ENCODE measurements around the gene AKR1E2. TPM values are rescaled to one million over a fixed set of nuclear protein-coding genes. Genes with fewer than 3 reads are reported as not detected.

Gene AKR1E2
- total and polyA plus RNA-seq, 8 donors, result 1.9 to 16.7 (median 2.5) TPM; not detected in 2

- Histone ChIP-seq H3K36me3 (no peaks in the 10 kb centered on the region), H3K27me3 (no peaks in the 10 kb centered on the region), H3K4me3 (no peak overlapping the region), H3K27ac (peak overlapping the region in 4 of 5 donors; percentile 5 to 68 (median 58)), H3K4me1 (peaks cover 0 to 6% (median 0%) of the 10 kb centered on the region in 4 donors), H3K9me3 (no peaks in the 10 kb centered on the region)
- DNase-seq, result no peak
- intact Hi-C loops (cut with DNase I; ENCODE audit: low total_unique reads), result no loop called here
- TF ChIP-seq POLR2A (IDR thresholded peaks at IDR 0.05) (no peak), POLR2AphosphoS5 (IDR thresholded peaks at IDR 0.05) (no peak)
- TF ChIP-seq, protein P1, sequence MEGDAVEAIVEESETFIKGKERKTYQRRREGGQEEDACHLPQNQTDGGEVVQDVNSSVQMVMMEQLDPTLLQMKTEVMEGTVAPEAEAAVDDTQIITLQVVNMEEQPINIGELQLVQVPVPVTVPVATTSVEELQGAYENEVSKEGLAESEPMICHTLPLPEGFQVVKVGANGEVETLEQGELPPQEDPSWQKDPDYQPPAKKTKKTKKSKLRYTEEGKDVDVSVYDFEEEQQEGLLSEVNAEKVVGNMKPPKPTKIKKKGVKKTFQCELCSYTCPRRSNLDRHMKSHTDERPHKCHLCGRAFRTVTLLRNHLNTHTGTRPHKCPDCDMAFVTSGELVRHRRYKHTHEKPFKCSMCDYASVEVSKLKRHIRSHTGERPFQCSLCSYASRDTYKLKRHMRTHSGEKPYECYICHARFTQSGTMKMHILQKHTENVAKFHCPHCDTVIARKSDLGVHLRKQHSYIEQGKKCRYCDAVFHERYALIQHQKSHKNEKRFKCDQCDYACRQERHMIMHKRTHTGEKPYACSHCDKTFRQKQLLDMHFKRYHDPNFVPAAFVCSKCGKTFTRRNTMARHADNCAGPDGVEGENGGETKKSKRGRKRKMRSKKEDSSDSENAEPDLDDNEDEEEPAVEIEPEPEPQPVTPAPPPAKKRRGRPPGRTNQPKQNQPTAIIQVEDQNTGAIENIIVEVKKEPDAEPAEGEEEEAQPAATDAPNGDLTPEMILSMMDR (IDR thresholded peaks at IDR 0.05), result no peak
- WGBS, 5 donors, result 33 to 69% (median 38%) methylated on average over 3 of the region's 3 CpGs
Measured at GRCh38 chr10:4868357-4868657, 42.3 kb downstream of the AKR1E2 start.

GRCh38 chr10:4882704-4883078, 56.7 kb downstream of the AKR1E2 start:
- DNase-seq, result no peak
- Histone ChIP-seq H3K4me1 (peaks cover 0 to 4% (median 0%) of the 10 kb centered on the region in 4 donors), H3K36me3 (no peaks in the 10 kb centered on the region), H3K4me3 (no peak overlapping the region), H3K27me3 (no peaks in the 10 kb centered on the region), H3K27ac (peak overlapping the region in 1 of 5 donors; percentile 2), H3K9me3 (no peaks in the 10 kb centered on the region)
- intact Hi-C loops (cut with DNase I; ENCODE audit: low total_unique reads), result no loop called here
- TF ChIP-seq POLR2AphosphoS5 (IDR thresholded peaks at IDR 0.05) (no peak), POLR2A (IDR thresholded peaks at IDR 0.05) (no peak), EP300 (IDR thresholded peaks at IDR 0.05) (no peak)
- TF ChIP-seq, protein P1 (IDR thresholded peaks at IDR 0.05), result no peak
- 80 to 89% (median 85%) methylated on average over 2 of the region's 2 CpGs for WGBS, 5 donors

- TF ChIP-seq EP300 (IDR thresholded peaks at IDR 0.05), result no peak
- no peak for TF ChIP-seq POLR2A (IDR thresholded peaks at IDR 0.05)
- no peak for TF ChIP-seq POLR2AphosphoS5 (IDR thresholded peaks at IDR 0.05)
- TF ChIP-seq, protein P1 (IDR thresholded peaks at IDR 0.05), result no peak
- intact Hi-C loops (cut with DNase I; ENCODE audit: low total_unique reads), result no loop called here
- Histone ChIP-seq H3K4me3 (no peak overlapping the region), H3K27ac (peak overlapping the region in 1 of 5 donors; percentile 2), H3K36me3 (no peaks in the 10 kb centered on the region), H3K9me3 (no peaks in the 10 kb centered on the region), H3K27me3 (no peaks in the 10 kb centered on the region), H3K4me1 (peaks cover 0 to 4% (median 0%) of the 10 kb centered on the region in 4 donors)
- WGBS, 5 donors, result 51 to 59% (median 57%) methylated on average over 4 of the region's 4 CpGs
- DNase-seq, result peak in 1 of 2 donors; percentile 29
Measured at GRCh38 chr10:4883079-4883739, 57.2 kb downstream of the AKR1E2 start.

GRCh38 chr10:4885162-4885561, 59.2 kb downstream of the AKR1E2 start:
- Histone ChIP-seq H3K4me1 (peaks cover 0 to 4% (median 0%) of the 10 kb centered on the region in 4 donors), H3K27me3 (no peaks in the 10 kb centered on the region), H3K4me3 (no peak overlapping the region), H3K9me3 (no peaks in the 10 kb centered on the region), H3K36me3 (no peaks in the 10 kb centered on the region), H3K27ac (no peak overlapping the region)
- intact Hi-C loops (cut with DNase I; ENCODE audit: low total_unique reads), result no loop called here
- TF ChIP-seq POLR2A (IDR thresholded peaks at IDR 0.05), result no peak
- no peak for TF ChIP-seq EP300 (IDR thresholded peaks at IDR 0.05)
- no peak for TF ChIP-seq POLR2AphosphoS5 (IDR thresholded peaks at IDR 0.05)
- TF ChIP-seq, protein P1 (IDR thresholded peaks at IDR 0.05), result no peak
- WGBS, 5 donors, result 55 to 66% (median 58%) methylated on average over 3 of the region's 3 CpGs
- DNase-seq, result no peak

Measured in stomach (tissue), 9 donors.